GM12891 (cell line): ENCODE measurements around the gene EXOG.

Experiments
- DNase-seq: peaks from one replicate; pipeline ENCODE4 v3.0.0; 2011; ENCODE audit warnings: low spot score; ENCODE audit not compliant: insufficient read length
- FAIRE-seq: peaks from 2 replicates; lab custom pipeline; 2011; peaks lifted over from hg19 to GRCh38; lab: Jason Lieb, UNC
- PAX5 ChIP-seq: IDR thresholded peaks from 2 replicates; pipeline ENCODE4 v1.6.1; 2011; ENCODE audit warnings: low read length, moderate library complexity, mild to moderate bottlenecking; ENCODE audit not compliant: insufficient read depth, severe bottlenecking
- POLR2A ChIP-seq: IDR thresholded peaks from 2 replicates; pipeline ENCODE4 v1.6.1; 2011; ENCODE audit warnings: low read depth, low read length, control low read depth
- POLR2AphosphoS5 ChIP-seq: IDR thresholded peaks from 2 replicates; pipeline ENCODE4 v1.6.1; 2011; ENCODE audit warnings: low read depth, low read length, control low read depth
- POU2F2 ChIP-seq: IDR thresholded peaks from 2 replicates; pipeline ENCODE4 v1.6.1; 2011; ENCODE audit warnings: low read depth, mild to moderate bottlenecking, control low read depth, low read length, moderate library complexity
- SPI1 ChIP-seq: IDR thresholded peaks from 2 replicates; pipeline ENCODE4 v1.6.1; 2011; ENCODE audit warnings: low read depth, low read length, control low read depth
- TAF1 ChIP-seq: IDR thresholded peaks from 2 replicates; pipeline ENCODE4 v1.6.1; 2011; ENCODE audit warnings: low read depth, low read length, control low read depth

Gene EXOG

GRCh38 chr3:38558864-38559263 lies 62.7 kb downstream of the EXOG start:
- FAIRE-seq (no peak), DNase-seq (no peak)
- TF ChIP-seq TAF1 (no peak), POLR2AphosphoS5 (no peak), POLR2A (no peak), POU2F2 (no peak)

DNA sequence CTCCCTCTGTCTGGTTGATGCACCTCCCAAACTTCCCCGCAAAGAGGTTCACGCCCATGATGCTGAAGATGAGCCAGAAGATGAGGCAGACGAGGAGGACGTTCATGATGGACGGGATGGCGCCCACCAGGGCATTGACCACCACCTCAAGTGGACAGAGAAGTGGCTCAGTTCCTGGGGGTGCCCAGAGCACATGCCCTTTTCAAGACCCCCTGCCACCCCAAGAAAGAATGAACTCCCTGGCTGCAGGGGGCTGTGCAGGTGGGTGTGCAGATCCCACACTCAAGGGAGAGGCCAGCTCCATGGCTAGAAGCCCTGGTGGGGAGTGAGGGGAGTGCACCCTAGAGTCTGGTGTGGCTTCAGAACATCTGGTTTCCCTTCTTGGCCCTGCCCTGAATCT lies 64.1 kb downstream of the EXOG start:
- no peak for TF ChIP-seq TAF1
- TF ChIP-seq SPI1 = no peak
- no peak for TF ChIP-seq POLR2A
- TF ChIP-seq POLR2AphosphoS5 = no peak
- TF ChIP-seq PAX5 = no peak
- no peak for TF ChIP-seq POU2F2
- DNase-seq (no peak), FAIRE-seq (no peak)

GRCh38 chr3:38560996-38561717 lies 65.0 kb downstream of the EXOG start:
- no peak for TF ChIP-seq POLR2AphosphoS5
- no peak for TF ChIP-seq POLR2A
- no peak for TF ChIP-seq TAF1
- TF ChIP-seq POU2F2 = no peak
- TF ChIP-seq SPI1 = no peak
- TF ChIP-seq PAX5 = no peak
- FAIRE-seq = no peak
- DNase-seq = no peak

- DNase-seq (no peak), FAIRE-seq (no peak)
- TF ChIP-seq POLR2AphosphoS5 (no peak), PAX5 (no peak), POU2F2 (no peak), TAF1 (no peak), POLR2A (no peak)
These were observed 65.8 kb downstream of the EXOG start for GRCh38 chr3:38561746-38562466.

DNA sequence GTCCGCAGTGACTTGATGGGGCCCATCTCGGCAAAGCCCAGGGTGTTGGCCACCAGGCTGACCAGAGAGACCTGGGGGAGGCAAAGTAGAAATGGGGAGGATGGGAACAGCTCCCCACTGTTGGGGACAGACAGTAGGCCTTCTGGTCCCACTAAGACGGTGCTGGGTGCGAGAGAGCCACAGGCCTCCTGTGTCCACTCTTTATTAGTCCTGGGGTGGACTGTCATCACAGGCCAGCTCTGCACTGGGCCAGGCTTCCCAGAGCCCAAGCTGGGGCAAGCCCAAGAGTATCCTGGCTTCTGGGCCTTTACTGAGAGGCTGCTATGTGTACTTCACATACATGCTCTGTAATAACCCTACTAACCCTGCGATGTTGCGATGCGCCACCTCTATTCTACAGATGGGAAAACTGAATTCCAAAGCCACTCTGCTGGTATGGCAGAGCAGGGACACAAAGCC lies 66.4 kb downstream of the EXOG start:
- no peak for TF ChIP-seq TAF1
- no peak for TF ChIP-seq POLR2AphosphoS5
- no peak for TF ChIP-seq PAX5
- TF ChIP-seq SPI1 = no peak
- TF ChIP-seq POU2F2 = no peak
- no peak for TF ChIP-seq POLR2A
- DNase-seq = no peak
- no peak for FAIRE-seq

- DNase-seq = no peak
- TF ChIP-seq TAF1 (no peak), POLR2AphosphoS5 (no peak), SPI1 (no peak), POLR2A (no peak), PAX5 (no peak), POU2F2 (no peak)
- FAIRE-seq = no peak
These were observed 67.1 kb downstream of the EXOG start for GRCh38 chr3:38563070-38563885.

DNA sequence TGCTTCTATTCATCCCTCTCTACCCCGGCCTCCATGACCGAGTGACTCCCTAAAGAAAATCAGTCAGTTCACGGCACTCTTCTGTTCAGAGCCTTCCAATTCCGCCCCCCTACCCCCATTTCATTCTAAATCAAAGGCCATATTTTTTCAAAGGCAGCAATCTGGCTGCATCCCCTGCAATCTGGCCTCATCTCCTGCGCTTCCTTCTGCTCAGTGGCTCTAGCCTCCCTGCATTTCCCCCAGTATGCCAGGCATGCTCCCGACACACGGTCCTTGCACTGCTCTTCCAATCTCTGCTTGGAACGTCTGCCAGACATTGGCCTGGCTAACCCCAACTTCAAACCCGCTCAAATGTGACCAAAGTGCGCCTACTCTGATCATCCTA lies 67.7 kb downstream of the EXOG start:
- DNase-seq (no peak), FAIRE-seq (no peak)
- no peak for TF ChIP-seq POLR2AphosphoS5
- TF ChIP-seq POLR2A = no peak
- no peak for TF ChIP-seq TAF1
- no peak for TF ChIP-seq SPI1
- TF ChIP-seq POU2F2 = no peak
- no peak for TF ChIP-seq PAX5

DNA sequence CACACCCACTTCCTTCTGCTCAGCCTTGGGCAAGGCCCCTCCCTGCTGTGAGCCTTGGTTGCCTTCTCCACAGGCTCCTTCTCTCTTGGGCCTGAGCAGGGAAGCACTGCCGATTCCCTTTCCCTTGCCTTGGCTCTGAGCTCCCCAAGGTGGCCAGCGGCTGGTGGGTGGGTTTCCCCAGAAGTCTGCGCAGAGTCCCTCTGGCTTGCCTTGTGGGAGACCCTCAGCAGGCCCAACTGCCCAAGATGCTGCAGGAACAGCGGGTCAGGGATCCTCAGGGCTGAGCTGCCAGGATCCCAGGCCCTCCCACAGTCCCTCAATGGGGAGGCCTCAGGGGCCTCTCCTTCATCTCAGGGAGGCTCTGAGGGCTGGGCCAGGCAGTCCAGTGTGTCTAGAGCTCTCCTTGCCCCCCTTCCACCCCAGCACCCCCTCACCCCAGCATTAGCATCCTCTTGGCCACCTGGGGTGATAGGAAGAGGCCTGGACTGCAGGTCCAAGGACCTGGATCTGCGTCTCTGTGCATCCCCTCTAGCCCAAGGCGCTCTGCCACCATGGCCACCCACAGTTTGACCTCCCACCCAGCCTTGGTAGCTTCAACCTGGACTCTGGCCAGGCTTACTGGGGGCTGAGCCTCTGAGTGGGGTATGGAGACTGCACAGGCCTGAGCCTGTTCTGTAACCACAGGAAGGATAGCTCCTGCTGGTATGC lies 68.6 kb downstream of the EXOG start:
- TF ChIP-seq SPI1 (no peak), POLR2A (no peak), PAX5 (no peak), POLR2AphosphoS5 (no peak), TAF1 (no peak), POU2F2 (no peak)
- FAIRE-seq (no peak), DNase-seq (no peak)
